HEK293T (cell line): Measurements from ENCODE around the gene HTR1E.

Experiments used
- ARNT ChIP-seq: fragments of 450-650 bp; IDR thresholded peaks from 2 replicates; pipeline ENCODE4 v1.6.1; 2017; ENCODE audit warnings: mild to moderate bottlenecking
- ELF4 ChIP-seq: fragments of 450-650 bp; IDR thresholded peaks from 2 replicates; pipeline ENCODE4 v1.6.1; 2017; ENCODE audit warnings: antibody characterized with exemption
- FOXM1 ChIP-seq: fragments of 450-650 bp; IDR thresholded peaks from 2 replicates; pipeline ENCODE4 v1.6.1; 2017; ENCODE audit warnings: mild to moderate bottlenecking, borderline replicate concordance
- PKNOX1 ChIP-seq: fragments of 450-650 bp; IDR thresholded peaks from 2 replicates; pipeline ENCODE4 v1.6.1; 2016
- SP1 ChIP-seq: fragments of 450-650 bp; IDR thresholded peaks from 2 replicates; pipeline ENCODE4 v1.6.1; 2017
- TARDBP ChIP-seq: fragments of 450-650 bp; IDR thresholded peaks from 2 replicates; pipeline ENCODE4 v1.6.1; 2016

DNA sequence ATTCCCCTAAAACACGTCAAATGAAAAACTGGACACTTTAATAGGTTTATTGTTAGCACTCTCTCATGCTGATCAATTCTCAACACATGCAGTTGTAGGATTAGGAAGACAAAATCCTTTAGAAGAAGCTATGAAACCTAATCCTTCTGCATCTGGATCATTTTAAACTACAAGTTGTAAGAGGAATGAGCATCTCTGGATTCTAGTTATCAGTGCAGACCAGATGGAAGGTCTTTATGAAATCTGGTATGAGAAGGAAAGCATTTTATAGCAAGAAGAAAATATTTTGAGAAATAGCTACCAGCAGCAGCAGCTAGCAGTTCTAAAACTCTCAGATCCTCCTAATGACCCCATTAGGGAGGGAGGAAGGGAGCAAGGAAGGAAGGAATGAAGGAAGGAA, 4.1 kb downstream of the HTR1E start:
- no peak for TF ChIP-seq PKNOX1
- no peak for TF ChIP-seq SP1
- no peak for TF ChIP-seq FOXM1
- TF ChIP-seq ELF4: no peak
- TF ChIP-seq ARNT: no peak
- no peak for TF ChIP-seq TARDBP
